HepG2 (cell line): ENCODE results near the gene BMERB1.
A peak's percentile ranks its signal among the peaks of the same experiment; 100 is the strongest.
"Not testable (repeated sequence)": the region's sequence is repeated elsewhere in the genome, so short reads cannot be mapped to it uniquely, and the experiment has no call there.

Experiments used
- HMGXB4 ChIP-seq, 2 experiments: sonication (generic) in 1 of 2; formaldehyde crosslinking in 1 of 2; IDR thresholded peaks; 2 replicates each; pipeline versions ENCODE4 v1.4.0 to v1.6.1; 2018 to 2020; ENCODE audit warnings: missing genetic modification reagents in 2 of 2, borderline replicate concordance in 1 of 2, low read depth in 1 of 2, mild to moderate bottlenecking in 1 of 2, missing biosample characterization in 1 of 2
- HNRNPK ChIP-seq: fragments of 200-400 bp; formaldehyde crosslinking; IDR thresholded peaks from 2 replicates; pipeline ENCODE4 v1.6.1; 2018; ENCODE audit warnings: low read length, low read depth, moderate library complexity, mild to moderate bottlenecking; ENCODE audit not compliant: poor library complexity, severe bottlenecking
- NFRKB ChIP-seq: fragments of 450-650 bp; IDR thresholded peaks from 2 replicates; pipeline ENCODE4 v1.6.1; 2017
- POLR2A ChIP-seq, 2 experiments: IDR thresholded peaks; 2 replicates each; pipeline ENCODE4 v1.6.1; 2011; ENCODE audit warnings: low read depth in 2 of 2, low read length in 2 of 2, mild to moderate bottlenecking in 1 of 2, moderate library complexity in 1 of 2; ENCODE audit not compliant: insufficient read depth in 1 of 2
- RAD51 ChIP-seq: fragments of 450-650 bp; IDR thresholded peaks from 2 replicates; pipeline ENCODE4 v1.6.1; 2016; ENCODE audit warnings: borderline replicate concordance
- SP1 ChIP-seq, 2 experiments: fragments of 450-650 bp in 1 of 2; sonication (generic) in 1 of 2; formaldehyde crosslinking in 1 of 2; IDR thresholded peaks; 2 replicates each; pipeline versions ENCODE4 v1.4.0 to v1.6.1; 2016 to 2020; ENCODE audit warnings: missing genetic modification reagents in 1 of 2
- TAF1 ChIP-seq: sonication (generic); formaldehyde crosslinking; IDR thresholded peaks from 2 replicates; pipeline ENCODE4 v1.4.0; 2020; ENCODE audit warnings: missing genetic modification reagents
- ZNF317 ChIP-seq: sonication (generic); formaldehyde crosslinking; IDR thresholded peaks from 2 replicates; pipeline ENCODE4 v1.5.0; 2020; ENCODE audit warnings: mild to moderate bottlenecking, missing genetic modification reagents

GRCh38 chr16:15607221-15607699 is 172.9 kb downstream of the BMERB1 start:
- TF ChIP-seq HNRNPK; HMGXB4 (CRISPR knock-in tag; IDR thresholded peaks at IDR 0.05; ENCODE audit: borderline replicate concordance in 1 of 2, low read depth in 1 of 2); RAD51; SP1 (IDR thresholded peaks at IDR 0.05); SP1 (CRISPR knock-in tag; IDR thresholded peaks at IDR 0.05); NFRKB; ZNF317 (CRISPR knock-in tag); POLR2A (IDR thresholded peaks at IDR 0.05; ENCODE audit: insufficient read depth in 1 of 2, low read depth in 2 of 2, low read length in 2 of 2): not testable (repeated sequence)
- 0 out of 2 replicates have a peak, but pooled peaks have one; percentile 17 for TF ChIP-seq TAF1 (CRISPR knock-in tag)
